NCI-H1694 (cell line): ENCODE results near the gene TYW1B.
"Not testable (repeated sequence)": the region's sequence is repeated elsewhere in the genome, so short reads cannot be mapped to it uniquely, and the experiment has no call there.

Source experiments
- DNase-seq: peaks from one replicate; lab custom pipeline; 2025; lab: John Stamatoyannopoulos, UW

Gene TYW1B

GRCh38 chr7:72753229-72753628 lies 74.8 kb downstream of the TYW1B start:
- not testable (repeated sequence) for DNase-seq

DNA sequence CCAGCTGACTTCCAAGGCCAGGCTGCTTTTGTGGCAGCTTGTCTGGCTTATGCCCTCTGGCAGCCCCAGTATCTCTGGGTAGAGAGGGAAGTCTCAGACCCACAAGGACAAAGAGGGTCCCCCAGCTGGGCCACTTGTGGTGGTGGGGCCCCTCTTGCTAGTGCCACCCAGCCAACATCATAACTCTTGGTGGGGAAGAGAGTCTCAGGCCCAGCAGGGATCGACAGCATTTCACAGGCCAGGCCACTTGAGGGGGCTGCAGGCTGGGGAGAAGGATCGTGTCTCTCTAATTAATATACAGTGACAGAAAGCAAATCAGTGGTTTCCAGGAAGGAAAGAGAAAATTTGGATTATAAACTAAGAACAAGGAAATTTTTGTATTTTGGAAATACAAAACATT lies 76.0 kb downstream of the TYW1B start:
- peak; percentile 29 for DNase-seq

DNA sequence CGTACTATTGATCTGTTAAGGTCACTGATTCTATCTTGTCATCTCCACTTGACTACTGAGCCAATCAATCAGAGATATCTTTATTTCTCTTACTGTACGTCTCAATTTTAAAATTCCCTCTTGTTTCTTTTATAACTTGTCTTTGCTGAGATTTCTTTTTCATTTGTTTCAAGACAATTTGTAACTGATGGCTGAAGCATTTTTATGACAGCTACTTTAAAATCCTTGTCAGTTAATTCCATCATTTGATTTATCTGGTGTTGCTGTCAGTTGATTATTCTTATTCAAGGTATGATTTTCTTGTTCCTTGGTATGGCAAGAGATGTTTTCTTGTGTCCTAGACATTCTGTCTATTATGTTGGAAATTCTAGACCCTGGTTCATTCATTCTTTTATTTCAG lies 76.6 kb downstream of the TYW1B start:
- DNase-seq = no peak

DNA sequence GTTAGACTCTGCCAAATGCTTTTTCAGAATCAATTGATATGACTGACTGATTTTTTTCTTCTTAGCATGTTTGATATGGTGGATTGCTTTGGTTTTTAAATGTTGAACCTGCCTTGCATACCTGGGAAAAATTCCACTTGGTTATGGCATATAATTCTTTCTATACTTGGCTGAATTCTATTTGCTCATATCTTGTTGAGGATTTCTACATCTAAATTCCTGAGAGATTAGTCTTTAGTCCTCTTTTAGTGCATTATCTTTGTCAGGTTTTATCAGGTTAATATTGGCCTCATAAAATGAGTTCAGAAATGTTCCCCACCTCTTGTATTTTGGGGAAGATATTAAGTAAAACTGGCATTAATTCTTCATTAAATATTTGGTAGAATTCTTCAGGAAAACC lies 79.4 kb downstream of the TYW1B start:
- DNase-seq = not testable (repeated sequence)

- DNase-seq = not testable (repeated sequence)
Observed at GRCh38 chr7:72744244-72744926, 83.6 kb downstream of the TYW1B start.

DNA sequence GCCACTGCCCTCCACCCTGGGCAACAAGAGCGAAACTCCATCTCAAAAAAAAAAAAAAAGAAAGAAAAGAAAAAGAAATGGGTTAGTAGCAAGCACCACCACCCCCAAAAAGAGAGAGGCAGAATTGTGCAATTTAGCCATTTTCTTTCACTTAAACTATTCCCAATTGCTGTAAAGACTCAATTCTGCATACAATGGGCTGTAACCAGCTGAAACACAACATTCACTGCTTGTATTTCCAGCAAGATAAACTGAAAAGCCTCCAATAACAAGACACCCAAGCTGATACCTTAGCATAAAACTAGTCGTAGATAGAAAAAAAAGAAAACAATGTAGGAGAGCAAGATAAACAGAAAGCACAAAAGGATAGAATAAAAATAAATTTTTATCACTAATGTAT lies 84.2 kb downstream of the TYW1B start:
- DNase-seq = not testable (repeated sequence)

- DNase-seq = not testable (repeated sequence)
Observed at GRCh38 chr7:72739716-72740115, 88.3 kb downstream of the TYW1B start.

GRCh38 chr7:72735855-72736254 lies 92.1 kb downstream of the TYW1B start:
- not testable (repeated sequence) for DNase-seq

GRCh38 chr7:72730815-72731214 lies 97.2 kb downstream of the TYW1B start:
- not testable (repeated sequence) for DNase-seq

GRCh38 chr7:72730384-72730783 lies 97.6 kb downstream of the TYW1B start:
- DNase-seq = not testable (repeated sequence)

DNA sequence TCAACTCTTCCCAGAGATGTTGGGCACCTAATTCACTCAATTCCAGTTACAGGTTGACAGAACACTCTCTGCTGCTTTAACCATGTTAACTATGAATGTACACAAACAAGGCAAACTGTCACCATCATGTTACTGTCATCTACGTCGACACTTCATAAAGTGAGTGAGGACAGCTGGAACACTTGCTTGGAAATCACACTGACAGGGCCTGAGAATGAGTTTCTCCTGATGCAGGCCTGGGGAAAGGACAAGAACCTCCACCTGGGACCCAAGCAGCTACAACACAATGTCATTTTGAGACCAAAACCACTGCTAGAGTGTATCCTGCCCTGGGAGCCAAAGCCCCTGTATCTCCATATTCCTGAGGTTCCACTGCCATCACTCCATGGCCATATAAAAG lies 98.9 kb downstream of the TYW1B start:
- not testable (repeated sequence) for DNase-seq

GRCh38 chr7:72722694-72723093 lies 105.3 kb downstream of the TYW1B start:
- DNase-seq = not testable (repeated sequence)

DNA sequence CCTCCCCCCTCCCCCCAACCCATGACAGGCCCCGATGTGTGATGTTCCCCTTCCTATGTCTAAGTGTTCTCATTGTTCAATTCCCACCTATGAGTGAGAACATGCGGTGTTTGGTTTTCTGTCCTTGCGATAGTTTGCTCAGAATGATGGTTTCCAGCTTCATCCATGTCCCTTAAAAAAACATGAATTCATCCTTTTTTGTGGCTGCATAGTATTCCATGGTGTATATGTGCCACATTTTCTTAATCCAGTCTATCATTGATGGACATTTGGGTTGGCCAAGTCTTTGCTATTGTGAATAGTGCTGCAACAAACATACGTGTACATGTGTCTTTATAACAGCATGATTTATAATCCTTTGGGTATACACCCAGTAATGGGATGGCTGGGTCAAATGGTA lies 107.1 kb downstream of the TYW1B start:
- DNase-seq = not testable (repeated sequence)

GRCh38 chr7:72717252-72717774 lies 110.7 kb downstream of the TYW1B start:
- not testable (repeated sequence) for DNase-seq

DNA sequence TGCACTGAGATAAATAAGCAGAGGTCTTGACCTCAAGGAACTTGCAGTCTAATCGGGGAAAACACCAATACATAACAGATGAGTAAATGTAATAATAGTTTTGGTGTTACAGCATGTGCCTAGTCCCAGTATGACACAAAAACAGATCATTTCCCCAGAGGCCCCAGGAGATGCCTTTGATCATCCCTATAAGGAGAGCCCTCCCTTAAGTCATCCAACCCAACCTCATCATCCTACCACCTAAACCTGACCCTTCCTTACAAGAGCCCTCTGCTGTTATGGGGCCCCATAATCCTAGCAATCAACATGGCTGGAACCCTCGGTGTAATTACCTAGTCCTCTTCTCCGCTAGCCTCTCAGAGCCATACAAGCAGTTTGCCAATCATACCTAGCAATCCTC lies 116.1 kb downstream of the TYW1B start:
- DNase-seq = not testable (repeated sequence)

- no peak for DNase-seq
Observed at GRCh38 chr7:72710983-72711382, 117.0 kb downstream of the TYW1B start.

DNA sequence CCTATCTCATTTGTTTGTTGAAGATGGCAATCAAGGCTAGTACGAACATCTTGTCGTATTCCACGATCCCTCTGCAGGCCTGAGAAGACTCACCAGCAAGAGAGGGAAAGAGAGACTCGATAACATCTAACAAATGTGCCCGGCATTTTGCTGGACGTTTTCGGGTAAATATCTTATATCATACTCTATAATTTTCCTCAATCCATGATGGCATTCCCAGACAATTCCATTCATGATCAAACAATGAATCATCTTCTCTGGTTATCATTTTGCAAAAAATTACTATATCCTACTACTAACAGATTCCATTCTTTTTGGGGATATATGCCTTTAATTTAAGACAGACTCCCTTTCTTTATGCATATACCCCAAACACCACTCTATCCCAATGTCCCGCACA lies 118.1 kb downstream of the TYW1B start:
- DNase-seq = no peak

GRCh38 chr7:72708371-72709050 lies 119.5 kb downstream of the TYW1B start:
- not testable (repeated sequence) for DNase-seq

- DNase-seq = no peak
Observed at GRCh38 chr7:72706521-72706920, 121.5 kb downstream of the TYW1B start.

DNA sequence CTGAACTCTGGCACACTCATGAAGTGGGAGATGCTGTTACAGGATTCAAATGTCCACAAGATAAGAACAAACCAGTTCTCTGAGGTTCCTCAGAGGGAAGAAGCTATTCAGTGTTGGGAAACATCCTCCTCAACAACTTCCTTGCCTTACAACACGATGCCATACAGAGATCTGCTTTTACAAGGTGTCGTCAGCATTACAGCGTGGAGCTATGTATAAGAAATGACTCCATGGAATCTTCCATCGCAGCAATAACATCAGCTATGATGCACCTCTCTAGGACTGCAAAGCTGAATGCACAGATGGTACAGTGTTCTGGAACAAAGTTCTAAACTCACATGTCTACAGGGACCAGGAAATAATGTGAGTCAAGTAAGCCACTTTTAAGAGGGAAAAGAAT lies 122.3 kb downstream of the TYW1B start:
- DNase-seq = not testable (repeated sequence)

GRCh38 chr7:72704894-72705293 lies 123.1 kb downstream of the TYW1B start:
- DNase-seq = no peak

- not testable (repeated sequence) for DNase-seq
Observed at GRCh38 chr7:72700548-72700947, 127.5 kb downstream of the TYW1B start.

DNA sequence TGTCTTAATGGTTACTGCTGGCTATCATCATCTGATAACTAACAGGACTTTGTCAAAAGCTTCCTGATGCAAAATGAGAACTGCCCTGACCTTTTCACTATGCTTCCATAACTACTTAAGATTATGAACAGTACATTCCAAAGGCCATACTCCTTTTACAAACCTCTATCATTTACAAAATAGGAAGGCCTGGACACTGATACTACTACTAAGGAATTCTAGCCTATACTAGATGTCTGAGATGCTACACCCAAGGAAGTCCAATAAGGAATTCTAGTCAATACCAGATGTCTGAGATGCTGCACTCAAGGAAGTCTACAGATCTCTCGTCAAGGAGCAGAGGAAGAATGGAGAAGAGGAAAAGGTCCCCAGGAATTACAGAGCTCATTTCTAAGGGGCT lies 130.9 kb downstream of the TYW1B start:
- not testable (repeated sequence) for DNase-seq
